ENCODE data around the gene DNAI2. TPM values are rescaled to one million over a fixed set of nuclear protein-coding genes. Genes with fewer than 3 reads are reported as not detected.

The DNAI2 gene
- total RNA-seq, 1 donor from 2014 or later, result 6.2 TPM

GRCh38 chr17:74230896-74231295 is 43.1 kb upstream of the DNAI2 start:
- DNase-seq, result no peak
- H3K4me1 ChIP-seq, result peaks cover 19% of the 10 kb centered on the region
- no peaks in the 10 kb centered on the region for H3K27me3 ChIP-seq (ENCODE audit: low read depth)
- ATAC-seq, result no peak
- H3K4me3 ChIP-seq, result no peak overlapping the region
- intact Hi-C loops (cut with DNase I), result no loop called here
- H3K9me3 ChIP-seq, result no peaks in the 10 kb centered on the region
- no peak for TF ChIP-seq CTCF (IDR thresholded peaks at IDR 0.05)
- no peak overlapping the region for H3K27ac ChIP-seq
- H3K36me3 ChIP-seq, result peaks cover 5% of the 10 kb centered on the region

- TF ChIP-seq CTCF (IDR thresholded peaks at IDR 0.05), result no peak
- ATAC-seq, result no peak
- DNase-seq, result no peak
- Histone ChIP-seq H3K9me3 (no peaks in the 10 kb centered on the region), H3K27ac (no peak overlapping the region), H3K4me1 (peaks cover 21% of the 10 kb centered on the region), H3K4me3 (no peak overlapping the region), H3K27me3 (ENCODE audit: low read depth) (no peaks in the 10 kb centered on the region), H3K36me3 (peaks cover 5% of the 10 kb centered on the region)
- intact Hi-C loops (cut with DNase I), result no loop called here
Measured at GRCh38 chr17:74231928-74232907, 41.8 kb upstream of the DNAI2 start.

- no peak for TF ChIP-seq CTCF (IDR thresholded peaks at IDR 0.05)
- intact Hi-C loops (cut with DNase I), result no loop called here
- Histone ChIP-seq H3K4me3 (no peak overlapping the region), H3K4me1 (peaks cover 21% of the 10 kb centered on the region), H3K27me3 (ENCODE audit: low read depth) (no peaks in the 10 kb centered on the region), H3K9me3 (no peaks in the 10 kb centered on the region), H3K36me3 (peaks cover 5% of the 10 kb centered on the region), H3K27ac (no peak overlapping the region)
- no peak for DNase-seq
- peak; percentile 40 to 51 for ATAC-seq
Measured at GRCh38 chr17:74233937-74234336, 40.1 kb upstream of the DNAI2 start.

GRCh38 chr17:74234486-74234885 is 39.5 kb upstream of the DNAI2 start:
- Histone ChIP-seq H3K9me3 (no peaks in the 10 kb centered on the region), H3K36me3 (peaks cover 5% of the 10 kb centered on the region), H3K4me3 (no peak overlapping the region), H3K4me1 (peaks cover 21% of the 10 kb centered on the region), H3K27me3 (ENCODE audit: low read depth) (no peaks in the 10 kb centered on the region), H3K27ac (peak overlapping the region; percentile 74)
- DNase-seq (no peak), ATAC-seq (no peak)
- TF ChIP-seq CTCF (IDR thresholded peaks at IDR 0.05), result no peak
- intact Hi-C loops (cut with DNase I), result no loop called here

GRCh38 chr17:74235040-74235581 is 38.9 kb upstream of the DNAI2 start:
- no peak overlapping the region for H3K4me3 ChIP-seq
- DNase-seq, result no peak
- intact Hi-C loops (cut with DNase I), result no loop called here
- ATAC-seq, result no peak
- no peaks in the 10 kb centered on the region for H3K9me3 ChIP-seq
- H3K4me1 ChIP-seq, result peaks cover 21% of the 10 kb centered on the region
- TF ChIP-seq CTCF (IDR thresholded peaks at IDR 0.05), result no peak
- H3K27ac ChIP-seq, result peak overlapping the region; percentile 74
- H3K27me3 ChIP-seq (ENCODE audit: low read depth), result no peaks in the 10 kb centered on the region
- peaks cover 2% of the 10 kb centered on the region for H3K36me3 ChIP-seq

All from lower lobe of right lung (tissue), 2 donors.